Naive thymus-derived CD4-positive, alpha-beta T cell (primary cell): ENCODE results near the gene MLLT1. TPM values are rescaled to one million over a fixed set of nuclear protein-coding genes. Genes with fewer than 3 reads are reported as not detected.

Experiments
- ATAC-seq: fragments of 150-1000 bp; cut with Tn5 transposase; 2 replicates; pipeline ENCODE4 v1.10.0; 2021; ENCODE audit warnings: mild to moderate bottlenecking, moderate library complexity
- CTCF ChIA-PET: fragments of 350-600 bp; sonication (Branson Sonifier 250); formaldehyde crosslinking; loops from one replicate; lab custom pipeline; 2021; ENCODE audit warnings: antibody characterized with exemption; lab: Charles Lee
- POLR2A ChIA-PET: fragments of 350-600 bp; sonication (Branson Sonifier 250); formaldehyde crosslinking; loops from one replicate; lab custom pipeline; 2021; ENCODE audit warnings: antibody characterized with exemption, inconsistent platforms; lab: Charles Lee
- DNase-seq, 9 donors: peaks; one replicate each; pipeline versions ENCODE4 v3.0.0 to v3.0.0-alpha.2; 2020 to 2022; ENCODE audit warnings: mixed read lengths in 1 of 9
- H3K27ac ChIP-seq: one replicate; pipeline ENCODE4 v1.7.0; 2013; ENCODE audit warnings: mild to moderate bottlenecking, low read depth, low read length, moderate library complexity
- H3K27me3 ChIP-seq, 2 donors: one replicate each; pipeline ENCODE4 v1.7.0; 2013; ENCODE audit warnings: low read length in 2 of 2, mild to moderate bottlenecking in 2 of 2, moderate library complexity in 2 of 2; ENCODE audit not compliant: control insufficient read depth in 2 of 2, insufficient read depth in 2 of 2
- H3K36me3 ChIP-seq, 3 experiments: 1 replicate in 2 of 3; 2 replicates in 1 of 3; pipeline ENCODE4 v1.7.0; 2013; ENCODE audit warnings: low read length in 3 of 3, mild to moderate bottlenecking in 3 of 3, moderate library complexity in 1 of 3; ENCODE audit not compliant: insufficient read depth in 3 of 3, control insufficient read depth in 2 of 3
- H3K4me1 ChIP-seq, 2 donors: one replicate each; pipeline ENCODE4 v1.7.0; 2013; ENCODE audit warnings: low read length in 2 of 2, mild to moderate bottlenecking in 2 of 2, moderate library complexity in 1 of 2; ENCODE audit not compliant: control insufficient read depth in 2 of 2, insufficient read depth in 2 of 2
- H3K4me3 ChIP-seq: 2 replicates; pipeline ENCODE4 v1.7.0; 2013; ENCODE audit warnings: mild to moderate bottlenecking, low read length
- H3K9me3 ChIP-seq, 3 experiments: 1 replicate in 2 of 3; 2 replicates in 1 of 3; pipeline ENCODE4 v1.7.0; 2013; ENCODE audit warnings: low read length in 3 of 3; ENCODE audit not compliant: control insufficient read depth in 2 of 3
- H3K27ac Mint-ChIP-seq, 9 donors: one replicate each; pipeline ENCODE4 v1.8.0; 2020 to 2022; ENCODE audit warnings: mixed read lengths in 9 of 9, mild to moderate bottlenecking in 8 of 9, moderate library complexity in 5 of 9, inconsistent platforms in 2 of 9
- H3K27me3 Mint-ChIP-seq, 5 donors: one replicate each; pipeline ENCODE4 v1.8.0; 2021 to 2022; ENCODE audit warnings: mixed read lengths in 5 of 5, mild to moderate bottlenecking in 1 of 5
- H3K36me3 Mint-ChIP-seq, 5 donors: one replicate each; pipeline ENCODE4 v1.8.0; 2020 to 2022; ENCODE audit warnings: mixed read lengths in 5 of 5, mild to moderate bottlenecking in 3 of 5, inconsistent platforms in 1 of 5
- H3K4me1 Mint-ChIP-seq, 7 donors: one replicate each; pipeline ENCODE4 v1.8.0; 2020 to 2022; ENCODE audit warnings: mixed read lengths in 7 of 7, mild to moderate bottlenecking in 3 of 7, inconsistent platforms in 1 of 7
- H3K4me3 Mint-ChIP-seq, 10 donors: one replicate each; pipeline ENCODE4 v1.8.0; 2020 to 2022; ENCODE audit warnings: mild to moderate bottlenecking in 10 of 10, mixed read lengths in 10 of 10, moderate library complexity in 6 of 10, inconsistent platforms in 2 of 10
- H3K9me3 Mint-ChIP-seq, 11 donors: one replicate each; pipeline ENCODE4 v1.8.0; 2020 to 2022; ENCODE audit warnings: mixed read lengths in 11 of 11, mild to moderate bottlenecking in 4 of 11, inconsistent platforms in 1 of 11, moderate library complexity in 1 of 11
- intact Hi-C, 2 donors: fragments of 100-400 bp; cut with micrococcal nuclease; formaldehyde crosslinking; loops; one replicate each; pipeline ENCODE4 v1.15.1; 2023
- polyA plus RNA-seq, 2 donors: library from polyadenylated mRNA; unstranded; fragments of 300-500 nt; fragmentation: Illumina TruSeq; gene quantifications; one replicate each; pipeline ENCODE4 v1.2.3, GENCODE V29; 2021
- total RNA-seq, 6 experiments: library from RNA in 5 of 6; stranded (reverse) in 5 of 6; gene quantifications; 1 replicate in 5 of 6; 2 replicates in 1 of 6; pipeline ENCODE4 v1.2.3 and lab custom pipeline; 2021 to 2026

Gene MLLT1
- total and polyA plus RNA-seq, 7 experiments from 2014 or later = 0.57 to 47.5 (median 37.5) TPM

DNA sequence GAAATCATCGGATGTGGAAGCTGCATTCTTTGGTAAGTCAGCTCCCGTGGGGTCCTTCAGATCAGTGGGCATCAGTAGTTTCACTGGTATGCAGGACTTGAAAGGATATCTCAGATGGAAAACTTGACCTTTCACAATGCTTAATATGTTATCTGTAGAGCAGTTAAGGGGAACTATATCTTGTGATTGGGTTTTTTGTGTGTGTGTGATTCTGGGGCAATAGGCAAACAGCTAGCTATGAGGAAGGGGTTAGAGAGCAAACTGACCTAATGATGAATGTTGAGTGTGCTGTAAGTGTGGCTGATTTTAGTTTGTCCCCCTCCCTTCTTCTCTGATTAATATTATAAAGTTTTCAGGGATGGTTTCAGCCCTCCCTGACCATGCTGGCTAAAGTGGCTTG lies 91.0 kb downstream of the MLLT1 start:
- no peak for ATAC-seq
- POLR2A ChIA-PET = no interaction called here
- H3K27ac ChIP-seq = no peak overlapping the region
- H3K4me3 ChIP-seq = no peak overlapping the region
- no peaks in the 10 kb centered on the region for H3K36me3 ChIP-seq
- intact Hi-C loops = no loop called here
- peaks cover 0 to 15% (median 13%) of the 10 kb centered on the region in 5 donors for H3K27me3 Mint-ChIP-seq
- H3K36me3 Mint-ChIP-seq = peaks cover 12 to 37% (median 22%) of the 10 kb centered on the region in 5 donors
- DNase-seq = no peak
- H3K9me3 ChIP-seq = peaks cover 0 to 12% (median 0%) of the 10 kb centered on the region in 3 experiments
- H3K27ac Mint-ChIP-seq = no peak overlapping the region
- CTCF ChIA-PET = no interaction called here
- H3K27me3 ChIP-seq = peaks cover 0 to 2% of the 10 kb centered on the region in 2 donors
- H3K4me3 Mint-ChIP-seq = no peak overlapping the region
- no peaks in the 10 kb centered on the region for H3K4me1 ChIP-seq
- H3K4me1 Mint-ChIP-seq = peaks cover 0 to 2% (median 0%) of the 10 kb centered on the region in 7 donors
- H3K9me3 Mint-ChIP-seq = peaks cover 4 to 55% (median 16%) of the 10 kb centered on the region in 11 donors

DNA sequence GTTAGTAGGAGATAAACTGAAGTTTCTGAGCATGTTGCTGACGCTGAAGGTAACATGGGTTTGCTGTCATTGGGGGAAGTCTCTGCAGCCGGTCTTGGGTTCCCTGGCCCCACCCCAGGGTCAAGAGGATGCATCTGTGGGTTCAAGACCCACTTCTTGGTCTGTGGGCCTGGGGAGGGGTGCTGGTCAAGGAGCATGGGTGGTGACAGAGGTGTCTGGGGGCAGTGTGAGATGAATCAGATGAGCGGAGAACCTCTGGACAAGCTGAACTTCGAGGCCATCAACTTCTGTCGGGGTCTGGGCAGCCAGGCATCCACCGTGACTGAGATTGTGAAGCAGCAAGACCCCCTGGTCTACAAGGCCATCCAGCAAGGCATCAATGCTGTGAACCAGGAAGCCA lies 92.4 kb downstream of the MLLT1 start:
- POLR2A ChIA-PET = no interaction called here
- peaks cover 4 to 47% (median 15%) of the 10 kb centered on the region in 11 donors for H3K9me3 Mint-ChIP-seq
- H3K4me3 ChIP-seq = no peak overlapping the region
- no peak overlapping the region for H3K27ac Mint-ChIP-seq
- H3K4me3 Mint-ChIP-seq = no peak overlapping the region
- peaks cover 0 to 2% (median 0%) of the 10 kb centered on the region in 7 donors for H3K4me1 Mint-ChIP-seq
- H3K9me3 ChIP-seq = peaks cover 0 to 12% (median 0%) of the 10 kb centered on the region in 3 experiments
- ATAC-seq (no peak), DNase-seq (no peak)
- H3K27me3 Mint-ChIP-seq = peaks cover 12 to 26% (median 25%) of the 10 kb centered on the region in 5 donors
- CTCF ChIA-PET = no interaction called here
- H3K27me3 ChIP-seq = peaks cover 0 to 3% of the 10 kb centered on the region in 2 donors
- no peak overlapping the region for H3K27ac ChIP-seq
- H3K36me3 Mint-ChIP-seq = peaks cover 8 to 28% (median 16%) of the 10 kb centered on the region in 5 donors
- H3K36me3 ChIP-seq = no peaks in the 10 kb centered on the region
- no peaks in the 10 kb centered on the region for H3K4me1 ChIP-seq
- intact Hi-C loops = no loop called here

DNA sequence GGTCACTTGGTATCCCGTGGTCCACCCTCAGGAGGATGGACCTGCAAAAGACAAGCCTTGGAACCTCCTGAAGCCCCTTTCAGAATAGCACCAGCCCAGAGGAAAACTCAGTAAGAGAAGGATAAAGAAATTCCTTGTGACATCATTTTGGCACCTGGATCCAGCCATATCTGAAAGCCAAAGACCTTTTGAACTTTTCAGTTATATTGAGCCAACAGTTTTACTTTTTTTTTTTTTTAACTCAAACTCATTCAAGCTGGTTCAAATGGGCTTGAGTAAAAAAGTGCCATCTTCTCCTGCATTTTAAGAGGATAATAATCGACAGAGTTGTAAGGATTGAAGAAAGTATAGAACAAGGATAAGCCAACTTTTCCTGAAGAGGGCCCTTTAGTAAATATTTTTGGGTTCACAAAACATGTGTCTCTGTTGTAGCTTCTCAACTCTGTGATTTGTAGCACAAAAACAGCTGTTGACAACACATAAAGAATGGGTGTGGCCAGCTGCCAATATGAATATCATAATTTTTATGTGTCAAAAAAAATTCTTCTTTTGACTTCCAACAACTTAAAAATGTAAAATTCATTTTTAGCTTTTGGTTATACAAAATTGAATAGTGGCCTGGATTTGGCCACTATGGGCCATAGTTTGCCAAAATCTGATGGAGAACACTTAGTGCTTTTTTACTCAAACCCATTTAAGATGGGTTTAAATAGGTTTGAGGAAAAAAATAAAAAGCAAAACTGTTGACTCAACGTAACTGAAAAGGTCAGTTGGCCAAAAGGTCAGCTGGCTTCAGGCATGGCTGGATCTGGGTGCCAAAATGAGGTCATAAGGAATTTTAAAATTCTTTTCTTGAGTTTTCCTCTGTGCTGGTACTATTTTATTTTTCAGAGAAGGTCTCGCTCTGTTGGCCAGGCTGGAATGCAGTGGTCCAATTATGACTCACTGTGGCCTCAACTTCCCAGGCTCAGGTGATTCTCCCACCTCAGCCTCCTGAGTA lies 93.6 kb downstream of the MLLT1 start:
- DNase-seq = no peak
- no peak overlapping the region for H3K27ac ChIP-seq
- no peaks in the 10 kb centered on the region for H3K36me3 ChIP-seq
- H3K4me3 ChIP-seq = no peak overlapping the region
- H3K27ac Mint-ChIP-seq = no peak overlapping the region
- ChIA-PET CTCF (no interaction called here), POLR2A (no interaction called here)
- H3K36me3 Mint-ChIP-seq = peaks cover 2 to 18% (median 9%) of the 10 kb centered on the region in 5 donors
- intact Hi-C loops = no loop called here
- peaks cover 0 to 13% (median 6%) of the 10 kb centered on the region in 7 donors for H3K4me1 Mint-ChIP-seq
- peaks cover 13 to 32% (median 29%) of the 10 kb centered on the region in 5 donors for H3K27me3 Mint-ChIP-seq
- peaks cover 4 to 38% (median 11%) of the 10 kb centered on the region in 11 donors for H3K9me3 Mint-ChIP-seq
- peaks cover 0 to 12% (median 0%) of the 10 kb centered on the region in 3 experiments for H3K9me3 ChIP-seq
- no peak overlapping the region for H3K4me3 Mint-ChIP-seq
- H3K27me3 ChIP-seq = peaks cover 0 to 3% of the 10 kb centered on the region in 2 donors
- ATAC-seq = no peak
- no peaks in the 10 kb centered on the region for H3K4me1 ChIP-seq

DNA sequence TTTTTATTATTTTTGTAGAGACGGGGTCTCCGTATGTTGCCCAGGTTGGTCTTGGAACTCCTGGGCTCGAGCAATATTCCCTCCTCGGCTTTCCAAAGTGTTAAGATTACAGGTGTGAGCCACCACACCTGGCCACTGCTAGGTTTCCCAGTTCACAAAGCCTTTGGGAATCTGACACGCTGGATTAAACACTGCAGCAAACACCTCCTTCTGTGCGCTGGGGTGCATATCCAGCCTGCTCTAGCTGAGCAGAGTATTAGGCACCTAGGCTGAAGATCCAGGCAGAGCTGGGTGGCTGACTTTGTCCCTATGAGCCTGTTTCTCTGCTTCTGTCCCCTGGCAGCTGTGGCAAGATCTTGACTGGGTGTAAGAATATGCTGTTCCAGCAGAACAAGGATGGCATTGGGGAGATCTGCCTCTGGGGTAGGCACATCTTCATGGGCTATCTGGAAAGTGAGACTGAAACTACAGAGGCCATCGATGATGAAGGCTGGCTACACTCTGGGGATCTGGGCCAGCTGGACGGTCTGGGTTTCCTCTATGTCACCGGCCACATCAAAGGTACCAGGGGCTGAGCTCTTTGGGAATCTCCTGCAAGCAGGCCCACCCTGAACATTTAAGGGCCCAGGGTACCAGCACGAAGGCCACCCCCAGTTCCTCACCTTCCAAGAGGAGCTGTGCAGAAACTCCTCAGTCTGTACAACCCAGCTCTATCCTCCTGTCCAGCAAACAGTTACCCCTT lies 94.5 kb downstream of the MLLT1 start:
- Histone ChIP-seq H3K27me3 (peaks cover 0 to 3% of the 10 kb centered on the region in 2 donors), H3K4me1 (no peaks in the 10 kb centered on the region), H3K9me3 (peaks cover 0 to 11% (median 0%) of the 10 kb centered on the region in 3 experiments), H3K27ac (no peak overlapping the region), H3K36me3 (no peaks in the 10 kb centered on the region), H3K4me3 (no peak overlapping the region)
- no peak for DNase-seq
- ATAC-seq = no peak
- Mint-ChIP-seq H3K4me3 (no peak overlapping the region), H3K27ac (no peak overlapping the region), H3K9me3 (peaks cover 4 to 29% (median 9%) of the 10 kb centered on the region in 11 donors), H3K27me3 (peaks cover 13 to 36% (median 32%) of the 10 kb centered on the region in 5 donors), H3K36me3 (peaks cover 0 to 9% (median 2%) of the 10 kb centered on the region in 5 donors), H3K4me1 (peaks cover 0 to 13% (median 6%) of the 10 kb centered on the region in 7 donors)
- ChIA-PET CTCF (no interaction called here), POLR2A (no interaction called here)
- intact Hi-C loops = no loop called here

DNA sequence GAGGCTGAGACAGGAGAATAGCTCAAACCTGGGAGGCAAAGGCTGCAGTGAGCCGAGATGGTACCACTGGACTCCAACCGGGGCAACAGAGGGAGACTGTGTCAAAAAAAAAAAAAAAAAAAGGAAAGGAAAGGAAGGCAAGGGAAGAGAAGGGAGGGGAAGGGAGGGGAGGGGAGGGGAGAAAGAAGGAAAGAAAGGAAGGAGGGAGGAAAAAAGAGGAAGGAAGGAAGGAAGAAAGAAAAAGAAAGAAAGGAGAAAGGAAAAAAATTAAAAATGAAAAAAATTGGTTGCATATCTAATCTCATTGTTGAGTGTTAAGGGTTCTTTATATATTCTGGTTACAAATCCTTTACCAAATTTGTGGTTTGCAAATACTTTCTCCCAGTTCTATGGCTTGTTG lies 98.7 kb downstream of the MLLT1 start:
- peaks cover 0 to 16% (median 6%) of the 10 kb centered on the region in 7 donors for H3K4me1 Mint-ChIP-seq
- Histone ChIP-seq H3K9me3 (no peaks in the 10 kb centered on the region), H3K4me3 (no peak overlapping the region), H3K4me1 (no peaks in the 10 kb centered on the region), H3K27me3 (peaks cover 0 to 3% of the 10 kb centered on the region in 2 donors), H3K27ac (no peak overlapping the region), H3K36me3 (no peaks in the 10 kb centered on the region)
- no peak overlapping the region for H3K27ac Mint-ChIP-seq
- peaks cover 23 to 52% (median 38%) of the 10 kb centered on the region in 5 donors for H3K27me3 Mint-ChIP-seq
- H3K4me3 Mint-ChIP-seq = no peak overlapping the region
- ATAC-seq = no peak
- H3K9me3 Mint-ChIP-seq = peaks cover 0 to 2% (median 0%) of the 10 kb centered on the region in 11 donors
- intact Hi-C loops = no loop called here
- DNase-seq = no peak
- ChIA-PET CTCF (no interaction called here), POLR2A (no interaction called here)
- H3K36me3 Mint-ChIP-seq = peaks cover 0 to 1% (median 0%) of the 10 kb centered on the region in 5 donors

DNA sequence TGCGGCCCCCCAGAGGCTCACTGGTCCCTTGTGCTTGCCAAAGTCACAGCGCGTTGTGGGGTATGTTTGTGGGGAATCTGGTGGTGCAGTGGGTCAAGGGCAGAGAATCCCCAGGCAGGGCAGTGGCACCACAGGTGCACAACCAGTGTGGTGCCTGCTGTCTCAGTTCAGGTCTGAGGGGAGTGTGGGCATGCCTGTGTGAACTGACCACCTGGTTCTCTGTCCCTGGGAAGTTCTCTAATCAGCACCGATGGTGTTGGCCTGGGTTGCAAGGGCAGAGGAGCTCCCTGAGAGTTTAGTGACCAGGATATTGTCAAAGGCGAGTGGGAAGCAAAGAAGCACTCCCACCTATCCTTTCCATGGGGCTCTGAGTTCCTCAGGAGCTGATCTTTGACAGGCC lies 106.6 kb downstream of the MLLT1 start:
- Histone ChIP-seq H3K27ac (no peak overlapping the region), H3K9me3 (peaks cover 0 to 13% (median 0%) of the 10 kb centered on the region in 3 experiments), H3K36me3 (no peaks in the 10 kb centered on the region), H3K4me1 (no peaks in the 10 kb centered on the region), H3K4me3 (no peak overlapping the region), H3K27me3 (no peaks in the 10 kb centered on the region)
- Mint-ChIP-seq H3K4me1 (peaks cover 0 to 3% (median 0%) of the 10 kb centered on the region in 7 donors), H3K27me3 (peaks cover 0 to 40% (median 17%) of the 10 kb centered on the region in 5 donors), H3K9me3 (peaks cover 0 to 28% (median 10%) of the 10 kb centered on the region in 11 donors), H3K4me3 (no peak overlapping the region), H3K36me3 (peaks cover 0 to 3% (median 0%) of the 10 kb centered on the region in 5 donors), H3K27ac (no peak overlapping the region)
- intact Hi-C loops = no loop called here
- DNase-seq = no peak
- no peak for ATAC-seq
- POLR2A ChIA-PET = no interaction called here
- CTCF ChIA-PET = no interaction called here
